Caki2 (cell line): ENCODE data around the gene ZNF439. TPM values are rescaled to one million over a fixed set of nuclear protein-coding genes. Genes with fewer than 3 reads are reported as not detected.
"Not testable (repeated sequence)": the region's sequence is repeated elsewhere in the genome, so short reads cannot be mapped to it uniquely, and the experiment has no call there.

ENCODE experiments used
- DNase-seq: peaks from one replicate; pipeline ENCODE4 v3.0.0-alpha.2; 2015; ENCODE audit warnings: low read depth
- in situ Hi-C: cut with HindIII; loops from 2 replicates; pipeline ENCODE4 v1.10.0; 2016; ENCODE audit warnings: low sequenced_read_pairs, low pct_unique_long_range_greater_than_20kb, mixed read lengths
- total RNA-seq: library from RNA; depleted of rRNA; stranded (reverse); fragments of >200 nt; shearing (Covaris generic); gene quantifications from 2 replicates; pipeline ENCODE4 v1.2.3, GENCODE V29; 2014; ENCODE audit warnings: low replicate concordance

Gene ZNF439
- total RNA-seq, 1 experiment from 2014 or later, result not detected

DNA sequence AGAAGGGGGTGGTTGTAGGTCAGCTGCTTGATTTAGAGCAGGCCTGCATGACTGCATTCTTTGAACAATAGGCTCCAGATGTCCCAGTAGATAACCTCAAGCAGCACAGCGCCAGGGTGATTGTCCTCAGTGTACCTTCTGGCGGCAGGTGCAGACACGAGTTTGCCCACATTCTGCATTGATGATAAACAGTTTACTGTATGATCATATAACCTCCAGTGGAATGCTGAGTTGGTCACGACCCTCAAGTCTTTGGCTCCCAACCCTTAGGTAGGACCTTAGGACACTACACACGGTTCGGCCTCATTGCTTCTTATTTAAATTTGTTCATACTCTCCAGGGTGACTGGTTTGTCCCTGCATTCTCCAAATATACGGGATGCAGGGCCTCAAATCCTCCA, 12.2 kb downstream of the ZNF439 start:
- no peak for DNase-seq
- in situ Hi-C loops, result no loop called here

DNA sequence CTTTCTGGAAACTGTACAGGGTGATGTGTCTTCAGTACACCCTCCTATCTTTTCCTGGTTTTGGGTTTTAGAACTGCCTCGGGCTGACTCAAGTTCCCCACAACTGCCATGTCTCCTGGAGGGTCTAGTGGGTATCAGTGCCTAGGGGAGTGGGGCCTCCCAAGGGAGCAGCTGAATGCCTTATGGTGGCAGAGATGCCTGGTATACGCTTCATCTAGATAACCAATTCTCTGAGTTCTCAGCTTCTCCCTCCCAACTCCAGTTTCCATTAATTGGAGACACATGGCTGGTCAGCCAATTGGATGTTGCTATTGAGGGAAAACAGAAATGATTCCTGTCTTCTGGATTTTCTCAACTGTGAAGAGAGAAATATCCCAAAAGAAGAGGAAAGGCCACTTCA, 12.8 kb downstream of the ZNF439 start:
- in situ Hi-C loops, result no loop called here
- no peak for DNase-seq

DNA sequence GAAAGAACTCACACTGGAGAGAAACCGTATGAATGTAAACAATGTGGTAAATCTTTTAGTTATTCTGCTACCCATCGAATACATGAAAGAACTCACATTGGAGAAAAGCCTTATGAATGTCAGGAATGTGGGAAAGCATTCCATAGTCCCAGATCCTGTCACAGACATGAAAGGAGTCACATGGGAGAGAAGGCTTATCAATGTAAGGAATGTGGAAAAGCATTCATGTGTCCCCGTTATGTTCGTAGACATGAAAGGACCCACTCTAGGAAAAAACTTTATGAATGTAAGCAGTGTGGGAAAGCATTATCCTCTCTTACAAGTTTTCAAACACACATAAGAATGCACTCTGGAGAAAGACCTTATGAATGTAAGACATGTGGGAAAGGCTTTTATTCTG, 19.2 kb downstream of the ZNF439 start:
- DNase-seq, in situ Hi-C loops: not testable (repeated sequence)

- in situ Hi-C loops, result no loop called here
- DNase-seq, result no peak
Measured at GRCh38 chr19:11868188-11868587, 19.7 kb downstream of the ZNF439 start.

DNA sequence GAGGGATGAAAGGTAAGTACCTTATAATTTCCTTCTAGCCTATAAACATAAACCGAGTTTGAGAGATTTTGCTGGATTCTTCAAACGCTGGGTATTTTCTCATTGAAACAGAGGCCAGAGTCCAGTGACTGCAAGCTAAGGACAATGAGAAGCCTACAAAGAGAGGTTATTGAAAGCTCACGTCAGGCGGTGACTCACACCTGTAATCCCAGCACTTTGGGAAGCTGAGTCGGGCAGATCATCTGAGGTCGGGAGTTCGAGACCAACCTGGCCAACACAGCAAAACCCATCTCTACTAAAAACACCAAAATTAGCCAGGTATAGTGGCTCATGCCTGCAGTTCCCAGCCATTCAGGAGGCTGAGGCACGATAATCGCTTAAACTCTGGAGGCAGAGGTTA, 24.1 kb downstream of the ZNF439 start:
- DNase-seq, result no peak
- in situ Hi-C loops, result no loop called here

- in situ Hi-C loops, result no loop called here
- DNase-seq, result no peak
Measured at GRCh38 chr19:11873762-11874161, 25.2 kb downstream of the ZNF439 start.

DNA sequence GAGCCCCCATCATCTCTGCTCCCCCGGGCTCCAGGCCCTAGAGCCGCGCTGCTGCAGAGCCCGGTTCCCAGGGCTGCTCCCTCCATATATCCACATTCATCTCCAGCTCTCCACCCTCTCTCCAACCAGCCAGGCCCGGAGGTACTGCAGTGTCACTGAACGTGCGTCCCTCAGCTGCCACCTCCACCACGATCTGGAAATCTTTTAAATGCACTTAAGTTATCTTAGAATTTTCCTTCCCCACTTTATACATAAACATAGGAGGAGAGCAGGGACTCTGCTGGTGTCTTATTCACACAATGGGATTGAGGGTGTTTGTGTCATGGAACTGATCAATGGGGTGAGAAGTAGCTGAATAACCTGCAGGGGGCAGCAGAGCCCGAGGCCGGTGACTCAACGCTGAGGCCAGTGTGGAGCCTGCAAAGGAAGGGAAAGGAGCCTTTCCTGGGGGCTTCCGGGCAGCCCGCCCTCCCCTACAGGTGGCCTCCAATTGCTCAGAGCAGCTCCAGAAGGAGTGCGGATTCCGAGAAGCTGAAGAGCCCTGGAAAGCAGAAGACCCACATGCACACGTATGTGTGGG, 31.3 kb downstream of the ZNF439 start:
- DNase-seq, in situ Hi-C loops: not testable (repeated sequence)

- no peak for DNase-seq
- in situ Hi-C loops, result no loop called here
Measured at GRCh38 chr19:11880598-11880997, 32.1 kb downstream of the ZNF439 start.

GRCh38 chr19:11881151-11881800, 32.8 kb downstream of the ZNF439 start:
- in situ Hi-C loops, result no loop called here
- peak; percentile 26 for DNase-seq

DNA sequence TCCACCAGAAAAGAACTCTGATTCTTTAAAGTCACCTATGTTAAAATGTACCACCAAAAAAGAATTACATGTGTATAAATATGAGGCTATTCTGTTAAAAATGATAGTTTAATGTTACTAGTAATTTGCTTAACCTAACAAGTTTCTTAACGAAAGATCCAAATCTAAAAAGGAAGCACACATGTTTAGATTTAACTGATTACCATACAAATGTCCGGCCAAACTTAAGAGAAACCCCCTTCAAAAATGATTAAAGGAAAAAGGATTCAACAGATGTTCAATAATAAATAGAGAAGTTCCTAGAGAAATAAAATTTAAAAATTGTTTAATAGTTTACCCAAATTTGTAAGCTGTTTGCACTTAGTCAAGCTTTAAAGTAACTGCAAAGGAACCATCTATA, 34.1 kb downstream of the ZNF439 start:
- DNase-seq, result no peak
- in situ Hi-C loops, result no loop called here

DNA sequence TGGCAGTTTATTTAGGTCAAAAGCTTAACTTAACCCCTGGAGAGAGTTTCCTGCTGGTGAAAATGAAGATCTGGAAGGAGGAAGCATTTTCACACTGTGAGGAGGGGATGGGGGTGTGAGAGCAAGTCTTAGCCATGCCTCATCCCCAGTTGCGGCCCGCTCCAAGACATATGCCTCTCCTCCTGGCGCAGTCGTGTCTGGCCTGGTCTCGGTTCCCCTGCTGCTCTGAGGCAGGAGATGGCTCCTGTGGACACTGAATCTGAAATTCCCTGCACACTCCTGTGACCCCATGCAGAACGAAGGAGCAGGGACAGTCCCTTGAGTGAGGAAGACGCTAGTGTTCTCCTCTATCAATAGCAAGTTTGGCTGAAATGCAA, 38.7 kb downstream of the ZNF439 start:
- in situ Hi-C loops, result no loop called here
- no peak for DNase-seq

DNA sequence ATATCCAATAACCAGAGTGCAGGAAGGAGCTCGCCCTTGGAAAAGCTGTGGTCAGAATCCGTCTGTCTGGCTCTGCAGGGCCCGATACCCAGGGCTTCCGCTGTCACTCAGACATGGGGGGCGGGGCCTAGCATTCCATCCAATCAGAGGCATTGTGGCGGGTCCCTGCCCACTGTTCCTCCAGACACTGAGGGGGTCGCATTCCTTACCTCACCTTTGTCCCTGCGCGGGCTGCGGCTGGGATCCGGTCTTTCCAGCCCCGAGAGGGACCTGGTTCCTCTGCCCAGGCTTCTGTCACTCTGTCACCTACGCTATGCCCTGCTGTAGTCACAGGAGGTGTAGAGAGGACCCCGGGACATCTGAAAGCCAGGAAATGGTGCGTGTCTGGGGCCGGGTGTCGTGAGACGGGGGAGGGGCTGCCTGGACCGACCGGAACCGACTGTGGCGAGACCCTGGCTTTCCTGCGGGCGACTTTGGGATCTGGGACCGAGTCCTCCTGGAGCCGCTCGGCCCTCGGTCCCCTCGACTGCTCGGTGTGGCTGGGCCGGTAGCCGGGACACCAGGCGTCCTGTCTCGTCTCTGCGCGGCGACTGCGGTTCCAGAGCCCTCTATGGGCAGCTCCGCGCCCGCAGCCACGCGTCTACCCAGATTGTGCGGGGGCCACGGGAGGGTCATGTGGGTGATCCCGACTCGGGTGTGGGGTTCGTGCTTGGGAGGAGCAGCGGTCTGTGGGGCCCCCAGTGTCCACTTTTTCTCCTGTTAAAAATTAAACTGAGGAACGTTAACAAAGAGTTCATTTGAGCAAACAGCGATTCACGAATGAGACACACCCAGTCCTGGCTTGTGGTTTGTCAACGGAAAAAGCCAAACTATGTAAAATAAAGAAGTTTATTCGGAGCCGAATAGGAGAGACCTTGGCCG, 39.3 kb downstream of the ZNF439 start, which contains the start of gene ZNF69:
ZNF69 (plus strand) TSS at position 172 of the 921 bp plus-strand sequence; CDS start at position 314, 142 bp downstream.
- peak; percentile 84 for DNase-seq
- in situ Hi-C loops, result no loop called here

DNA sequence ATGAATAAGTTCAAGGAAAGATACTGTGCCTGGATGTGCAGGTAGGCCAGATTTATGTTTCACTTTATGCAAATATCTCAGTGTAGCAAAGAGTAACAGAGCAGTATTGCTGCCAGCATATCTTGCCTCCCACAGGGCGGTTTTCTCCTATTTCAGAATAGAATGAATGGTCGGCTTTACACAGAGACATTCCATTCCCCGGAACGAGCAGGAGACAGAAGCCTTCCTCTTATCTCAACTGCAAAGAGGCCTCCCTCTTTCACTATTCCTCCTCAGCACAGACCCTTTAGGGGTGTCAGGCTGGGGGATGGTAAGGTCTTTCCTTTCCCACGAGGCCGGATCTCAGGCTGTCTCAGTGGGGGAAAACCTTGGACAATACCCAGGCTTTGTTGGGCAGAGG, 41.4 kb downstream of the ZNF439 start:
- DNase-seq, in situ Hi-C loops: not testable (repeated sequence)

DNA sequence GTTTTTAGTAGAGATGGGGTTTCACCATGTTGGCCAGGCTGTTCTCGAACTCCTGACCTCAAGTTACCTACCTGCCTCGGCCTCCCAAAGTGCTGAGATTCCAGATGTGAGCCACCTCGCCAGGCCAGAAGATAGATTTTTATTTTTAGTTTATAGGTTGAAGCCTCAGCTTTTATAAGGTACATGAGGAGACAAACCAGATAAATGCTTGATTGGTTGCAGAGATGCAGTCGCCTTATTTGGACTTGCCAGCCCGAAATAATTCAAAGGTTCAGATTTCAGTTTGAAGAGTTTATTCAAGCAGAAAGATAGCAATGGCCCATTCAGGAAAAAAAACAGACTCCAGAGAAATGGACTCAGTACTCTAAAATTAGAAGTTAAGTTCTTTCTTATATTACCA, 42.1 kb downstream of the ZNF439 start:
- in situ Hi-C loops, result no loop called here
- no peak for DNase-seq

GRCh38 chr19:11894851-11895250, 46.3 kb downstream of the ZNF439 start:
- in situ Hi-C loops, result no loop called here
- no peak for DNase-seq

DNA sequence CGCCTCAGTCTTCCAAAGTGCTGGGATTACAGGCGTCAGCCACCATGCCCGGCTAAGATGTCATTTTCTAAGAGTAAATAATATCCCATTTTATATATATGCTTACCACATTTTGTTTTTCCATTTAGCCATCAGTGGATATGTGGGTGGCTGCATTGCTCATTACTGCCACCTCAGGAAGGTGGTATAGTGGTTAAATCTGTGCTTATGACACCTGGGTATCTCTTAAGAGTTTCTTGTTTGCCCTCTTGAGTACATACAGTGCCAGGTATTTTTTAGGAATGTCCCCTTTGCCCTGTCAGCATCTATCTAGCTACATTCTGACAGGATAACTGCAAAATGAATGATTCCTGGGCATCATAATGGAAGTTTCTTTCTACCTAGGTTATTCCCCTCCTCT, 53.7 kb downstream of the ZNF439 start:
- in situ Hi-C loops, result no loop called here

GRCh38 chr19:11905928-11906327, 57.4 kb downstream of the ZNF439 start:
- in situ Hi-C loops, result no loop called here
- no peak for DNase-seq

More for the DNA sequence above, 53.7 kb downstream of the ZNF439 start:
- no peak for DNase-seq

DNA sequence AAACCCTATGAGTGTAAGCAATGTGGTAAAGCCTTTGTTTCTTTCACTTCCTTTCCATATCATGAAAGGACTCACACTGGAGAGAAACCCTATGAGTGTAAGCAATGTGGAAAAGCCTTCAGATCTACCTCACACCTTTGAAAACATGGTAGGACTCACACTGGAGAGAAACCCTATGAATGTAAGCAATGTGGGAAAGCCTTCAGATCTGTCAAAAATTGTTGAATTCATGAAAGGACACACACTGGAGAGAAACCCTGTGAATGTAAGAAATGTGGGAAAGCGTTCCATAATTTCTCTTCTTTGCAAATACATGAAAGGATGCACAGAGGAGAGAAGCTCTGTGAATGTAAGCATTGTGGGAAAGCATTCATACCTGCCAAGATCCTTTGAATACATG, 63.4 kb downstream of the ZNF439 start:
- DNase-seq, in situ Hi-C loops: not testable (repeated sequence)

DNA sequence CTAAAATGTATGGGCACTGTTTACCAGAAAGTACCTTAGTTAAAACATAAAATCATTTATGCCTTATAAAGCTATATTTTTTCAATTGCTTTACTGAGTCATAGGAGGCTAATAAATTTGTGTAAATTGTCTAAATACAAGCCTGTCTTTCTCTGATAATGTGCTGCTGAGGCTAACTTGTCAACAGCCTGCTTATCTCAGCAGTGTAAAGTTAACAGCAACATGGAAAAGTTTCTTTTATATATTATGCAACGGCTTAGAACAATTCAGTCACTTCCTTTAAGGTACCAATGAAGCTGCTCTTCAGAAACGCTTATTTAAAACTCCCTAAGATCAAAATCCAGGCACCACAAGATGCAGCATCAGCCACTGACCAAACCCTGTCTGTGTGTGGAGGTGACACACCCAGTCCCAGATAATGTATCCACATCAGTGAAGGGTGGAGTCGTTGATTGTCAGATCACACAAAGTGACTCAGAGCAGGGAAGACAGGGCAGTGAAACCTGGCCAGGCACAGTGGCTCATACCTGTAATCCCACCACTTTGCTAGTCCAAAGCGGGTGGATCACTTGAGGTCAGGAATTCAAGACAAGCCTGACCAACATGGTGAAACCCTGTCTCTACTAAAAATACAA, 66.0 kb downstream of the ZNF439 start:
- in situ Hi-C loops, DNase-seq: not testable (repeated sequence)
